Measurements from ENCODE around the gene PTPRM. TPM values are rescaled to one million over a fixed set of nuclear protein-coding genes. Genes with fewer than 3 reads are reported as not detected.

Gene PTPRM
- total RNA-seq, 4 donors from 2014 or later: 62.7 to 94.0 (median 76.0) TPM

GRCh38 chr18:7728297-7728696, 161.2 kb downstream of the PTPRM start:
- WGBS: 94% methylated on average over 4 of the region's 4 CpGs
- H3K4me1 ChIP-seq: peaks cover 12 to 23% (median 17%) of the 10 kb centered on the region in 4 donors
- no peak overlapping the region for H3K4me3 ChIP-seq
- no peak overlapping the region for H3K27ac ChIP-seq (replicated peaks in 1 of 4)
- intact Hi-C loops (cut with DNase I): no loop called here
- H3K27me3 ChIP-seq: no peaks in the 10 kb centered on the region
- H3K36me3 ChIP-seq: no peaks in the 10 kb centered on the region
- no peak for DNase-seq (ENCODE audit: extremely low spot score)
- no peak for TF ChIP-seq POLR2A (IDR thresholded peaks at IDR 0.05; ENCODE audit: low read depth)
- no peak for TF ChIP-seq POLR2AphosphoS5 (IDR thresholded peaks at IDR 0.05)
- TF ChIP-seq EP300 (IDR thresholded peaks at IDR 0.05): no peak
- TF ChIP-seq CTCF (IDR thresholded peaks at IDR 0.05): no peak
- H3K9me3 ChIP-seq: no peaks in the 10 kb centered on the region

- DNase-seq (ENCODE audit: extremely low spot score): no peak
- intact Hi-C loops (cut with DNase I): no loop called here
- H3K4me3 ChIP-seq: no peak overlapping the region
- no peaks in the 10 kb centered on the region for H3K27me3 ChIP-seq
- 87% methylated on average over 3 of the region's 3 CpGs for WGBS
- no peak for TF ChIP-seq POLR2A (IDR thresholded peaks at IDR 0.05; ENCODE audit: low read depth)
- no peak for TF ChIP-seq EP300 (IDR thresholded peaks at IDR 0.05)
- TF ChIP-seq CTCF (IDR thresholded peaks at IDR 0.05): no peak
- TF ChIP-seq POLR2AphosphoS5 (IDR thresholded peaks at IDR 0.05): no peak
- no peaks in the 10 kb centered on the region for H3K36me3 ChIP-seq
- peaks cover 13 to 30% (median 18%) of the 10 kb centered on the region in 4 donors for H3K4me1 ChIP-seq
- H3K9me3 ChIP-seq: no peaks in the 10 kb centered on the region
- H3K27ac ChIP-seq (replicated peaks in 1 of 4): no peak overlapping the region
These were observed 162.8 kb downstream of the PTPRM start for GRCh38 chr18:7729868-7730267.

GRCh38 chr18:7730682-7731081, 163.6 kb downstream of the PTPRM start:
- TF ChIP-seq CTCF (IDR thresholded peaks at IDR 0.05): no peak
- TF ChIP-seq EP300 (IDR thresholded peaks at IDR 0.05): no peak
- TF ChIP-seq POLR2A (IDR thresholded peaks at IDR 0.05; ENCODE audit: low read depth): no peak
- no peak for TF ChIP-seq POLR2AphosphoS5 (IDR thresholded peaks at IDR 0.05)
- Histone ChIP-seq H3K27ac (replicated peaks in 1 of 4) (no peak overlapping the region), H3K4me1 (peaks cover 17 to 37% (median 19%) of the 10 kb centered on the region in 4 donors), H3K4me3 (no peak overlapping the region), H3K27me3 (no peaks in the 10 kb centered on the region), H3K36me3 (no peaks in the 10 kb centered on the region), H3K9me3 (no peaks in the 10 kb centered on the region)
- intact Hi-C loops (cut with DNase I): no loop called here
- no peak for DNase-seq (ENCODE audit: extremely low spot score)
- 84% methylated on average over 4 of the region's 4 CpGs for WGBS

GRCh38 chr18:7733642-7734041, 166.5 kb downstream of the PTPRM start:
- no peak for DNase-seq (ENCODE audit: extremely low spot score)
- Histone ChIP-seq H3K36me3 (no peaks in the 10 kb centered on the region), H3K27me3 (no peaks in the 10 kb centered on the region), H3K4me3 (no peak overlapping the region), H3K4me1 (peaks cover 0 to 28% (median 12%) of the 10 kb centered on the region in 4 donors), H3K27ac (replicated peaks in 1 of 4) (no peak overlapping the region), H3K9me3 (no peaks in the 10 kb centered on the region)
- intact Hi-C loops (cut with DNase I): no loop called here
- TF ChIP-seq POLR2A (IDR thresholded peaks at IDR 0.05; ENCODE audit: low read depth): no peak
- no peak for TF ChIP-seq CTCF (IDR thresholded peaks at IDR 0.05)
- TF ChIP-seq POLR2AphosphoS5 (IDR thresholded peaks at IDR 0.05): no peak
- TF ChIP-seq EP300 (IDR thresholded peaks at IDR 0.05): no peak
- WGBS: 100% methylated on average over 1 of the region's 1 CpG

- no peaks in the 10 kb centered on the region for H3K36me3 ChIP-seq
- H3K27me3 ChIP-seq: no peaks in the 10 kb centered on the region
- 94% methylated on average over 4 of the region's 4 CpGs for WGBS
- no peak overlapping the region for H3K27ac ChIP-seq (replicated peaks in 1 of 4)
- H3K4me3 ChIP-seq: no peak overlapping the region
- no peaks in the 10 kb centered on the region for H3K9me3 ChIP-seq
- DNase-seq (ENCODE audit: extremely low spot score): no peak
- TF ChIP-seq EP300 (IDR thresholded peaks at IDR 0.05) (no peak), CTCF (IDR thresholded peaks at IDR 0.05) (peak in 1 of 3 experiments; percentile 22), POLR2A (IDR thresholded peaks at IDR 0.05; ENCODE audit: low read depth) (no peak)
- peaks cover 6 to 27% (median 17%) of the 10 kb centered on the region in 4 donors for H3K4me1 ChIP-seq
- intact Hi-C loops (cut with DNase I): no loop called here
These were observed 168.1 kb downstream of the PTPRM start for GRCh38 chr18:7735196-7735595.

Data from esophagus muscularis mucosa (tissue), 4 donors.